Keratinocyte (primary cell): Measurements from ENCODE around the gene ANKRD10.

Experiments used
- EZH2 ChIP-seq: IDR thresholded peaks from one replicate; pipeline ENCODE4 v1.6.1; 2012; ENCODE audit warnings: inconsistent platforms, mild to moderate bottlenecking, low read length, moderate library complexity
- TF ChIP-seq, protein P1 (sequence below), 3 experiments: IDR thresholded peaks in 1 of 3; conservative IDR thresholded peaks in 1 of 3; optimal IDR thresholded peaks in 1 of 3; 2 replicates in 2 of 3; 3 replicates in 1 of 3; pipeline versions ENCODE3 to v1.5.1; 2011; ENCODE audit warnings: low read length in 3 of 3, mild to moderate bottlenecking in 3 of 3, moderate library complexity in 2 of 3, control low read depth in 1 of 3, inconsistent platforms in 1 of 3; ENCODE audit not compliant: insufficient read depth in 2 of 3; ENCODE audit errors: extremely low read depth in 1 of 3

DNA sequence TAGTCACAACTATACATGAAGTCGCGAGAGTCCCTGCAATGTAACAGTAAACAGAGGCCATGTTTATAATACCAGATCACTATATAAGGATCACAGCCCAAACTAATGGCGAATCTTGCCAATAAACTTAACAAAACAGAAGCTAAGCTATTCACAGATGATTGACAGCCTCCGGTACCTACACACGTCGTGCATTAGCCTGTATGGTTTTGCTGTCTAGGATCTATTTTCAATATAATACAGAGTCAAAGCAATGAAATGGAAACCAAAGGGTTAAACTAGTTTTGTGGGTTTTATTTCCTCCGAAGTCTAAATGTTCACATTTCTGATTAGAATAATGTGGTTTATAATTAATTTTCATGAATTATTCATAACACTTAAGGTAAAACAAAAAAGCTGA is 10.1 kb downstream of the ANKRD10 start:
- TF ChIP-seq, protein P1, sequence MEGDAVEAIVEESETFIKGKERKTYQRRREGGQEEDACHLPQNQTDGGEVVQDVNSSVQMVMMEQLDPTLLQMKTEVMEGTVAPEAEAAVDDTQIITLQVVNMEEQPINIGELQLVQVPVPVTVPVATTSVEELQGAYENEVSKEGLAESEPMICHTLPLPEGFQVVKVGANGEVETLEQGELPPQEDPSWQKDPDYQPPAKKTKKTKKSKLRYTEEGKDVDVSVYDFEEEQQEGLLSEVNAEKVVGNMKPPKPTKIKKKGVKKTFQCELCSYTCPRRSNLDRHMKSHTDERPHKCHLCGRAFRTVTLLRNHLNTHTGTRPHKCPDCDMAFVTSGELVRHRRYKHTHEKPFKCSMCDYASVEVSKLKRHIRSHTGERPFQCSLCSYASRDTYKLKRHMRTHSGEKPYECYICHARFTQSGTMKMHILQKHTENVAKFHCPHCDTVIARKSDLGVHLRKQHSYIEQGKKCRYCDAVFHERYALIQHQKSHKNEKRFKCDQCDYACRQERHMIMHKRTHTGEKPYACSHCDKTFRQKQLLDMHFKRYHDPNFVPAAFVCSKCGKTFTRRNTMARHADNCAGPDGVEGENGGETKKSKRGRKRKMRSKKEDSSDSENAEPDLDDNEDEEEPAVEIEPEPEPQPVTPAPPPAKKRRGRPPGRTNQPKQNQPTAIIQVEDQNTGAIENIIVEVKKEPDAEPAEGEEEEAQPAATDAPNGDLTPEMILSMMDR (optimal IDR thresholded peaks at IDR 0.05 in 1 of 3, IDR thresholded peaks at IDR 0.05 in 1 of 3, conservative IDR thresholded peaks at IDR 0.05 in 1 of 3; ENCODE audit: extremely low read depth in 1 of 3, insufficient read depth in 2 of 3, low read length in 3 of 3), result no peak
- no peak for TF ChIP-seq EZH2
